AG08396 (cell line): ENCODE results near the gene TDRD7.
"Not testable (repeated sequence)": the region's sequence is repeated elsewhere in the genome, so short reads cannot be mapped to it uniquely, and the experiment has no call there.

Experiments used
- DNase-seq: peaks from one replicate; pipeline ENCODE4 v3.0.0; 2012; ENCODE audit warnings: low spot score, mixed read lengths

TDRD7 gene

GRCh38 chr9:97427885-97428284, 16.0 kb downstream of the TDRD7 start:
- DNase-seq: no peak

GRCh38 chr9:97430316-97431043, 18.6 kb downstream of the TDRD7 start:
- DNase-seq: no peak

DNA sequence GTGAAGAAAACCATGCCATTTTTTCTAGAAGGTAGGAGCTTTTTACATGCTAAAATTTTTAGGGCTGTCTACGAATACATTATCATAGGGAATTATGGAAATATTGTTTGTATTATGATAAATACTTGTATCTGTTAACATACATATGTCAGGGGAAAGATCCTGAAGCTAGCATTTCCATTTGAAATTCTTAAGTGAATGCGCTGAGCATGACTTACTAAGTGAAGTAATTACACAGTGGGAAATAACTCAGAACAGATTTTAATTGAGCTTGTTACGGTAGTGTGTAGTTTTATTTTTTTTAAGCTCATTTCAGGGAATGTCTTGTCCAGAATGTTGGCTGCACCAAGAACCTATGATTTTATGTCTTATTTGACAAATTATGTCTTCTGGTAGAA, 19.1 kb downstream of the TDRD7 start:
- DNase-seq: no peak

- no peak for DNase-seq
Measured at GRCh38 chr9:97431549-97432143, 19.8 kb downstream of the TDRD7 start.

- DNase-seq: no peak
Measured at GRCh38 chr9:97437051-97437600, 25.2 kb downstream of the TDRD7 start.

DNA sequence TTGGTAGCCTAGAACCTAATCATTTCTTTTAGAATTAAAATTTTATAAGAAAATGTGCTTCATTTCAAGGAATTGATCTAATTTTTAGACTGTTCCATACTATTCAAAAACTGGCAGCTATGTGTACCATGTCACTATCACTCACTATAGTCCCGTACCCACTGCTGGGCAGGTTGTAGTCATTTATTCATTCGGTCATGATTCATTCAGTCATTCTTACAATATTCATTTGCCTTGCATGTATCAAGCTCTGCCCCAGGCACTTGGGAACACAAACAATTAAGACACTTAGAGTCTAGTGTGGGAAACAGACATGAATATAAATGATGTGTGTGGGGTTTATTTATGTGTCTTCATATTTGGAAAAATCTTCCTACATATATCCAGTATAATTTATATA, 26.4 kb downstream of the TDRD7 start:
- no peak for DNase-seq

- no peak for DNase-seq
Measured at GRCh38 chr9:97438666-97439065, 26.8 kb downstream of the TDRD7 start.

GRCh38 chr9:97440160-97440559, 28.3 kb downstream of the TDRD7 start:
- no peak for DNase-seq

- no peak for DNase-seq
Measured at GRCh38 chr9:97441729-97442128, 29.8 kb downstream of the TDRD7 start.

GRCh38 chr9:97445119-97445701, 33.3 kb downstream of the TDRD7 start:
- no peak for DNase-seq

DNA sequence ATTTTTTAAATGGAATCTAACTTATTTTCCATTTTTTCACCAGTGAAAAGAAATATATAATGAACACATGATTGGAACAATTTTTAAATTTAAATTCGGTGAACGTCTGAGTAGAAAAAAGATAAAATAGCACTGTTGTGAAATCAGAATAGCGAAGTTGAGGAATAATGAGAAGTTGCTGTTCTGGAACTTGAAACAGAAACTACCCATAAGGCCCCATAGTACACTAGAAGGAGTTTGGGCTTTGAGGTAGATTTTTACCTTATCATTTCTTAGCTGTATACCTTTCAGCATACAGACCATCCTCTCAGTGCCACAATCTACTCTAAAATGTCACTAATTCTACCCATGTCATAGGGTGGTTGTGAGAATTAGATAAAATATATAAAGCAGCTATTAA, 35.1 kb downstream of the TDRD7 start:
- no peak for DNase-seq

DNA sequence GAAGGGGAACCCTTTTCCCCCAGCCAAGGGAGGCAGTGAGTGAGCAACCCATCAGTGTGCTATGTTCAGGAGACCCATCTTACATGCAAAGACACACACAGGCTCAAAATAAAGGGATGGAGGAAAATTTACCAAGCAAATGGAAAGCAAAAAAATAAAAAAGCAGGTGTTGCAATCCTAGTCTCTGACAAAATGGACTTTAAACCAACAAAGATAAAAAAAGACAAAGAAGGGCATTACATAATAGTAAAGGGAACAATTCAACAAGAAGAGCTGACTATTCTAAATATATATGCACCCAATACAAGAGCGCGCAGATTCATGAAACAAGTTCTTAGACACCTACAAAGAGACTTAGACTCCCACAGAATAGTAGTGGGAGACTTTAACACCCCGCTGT, 41.7 kb downstream of the TDRD7 start:
- DNase-seq: not testable (repeated sequence)

GRCh38 chr9:97456841-97457240, 44.9 kb downstream of the TDRD7 start:
- not testable (repeated sequence) for DNase-seq

DNA sequence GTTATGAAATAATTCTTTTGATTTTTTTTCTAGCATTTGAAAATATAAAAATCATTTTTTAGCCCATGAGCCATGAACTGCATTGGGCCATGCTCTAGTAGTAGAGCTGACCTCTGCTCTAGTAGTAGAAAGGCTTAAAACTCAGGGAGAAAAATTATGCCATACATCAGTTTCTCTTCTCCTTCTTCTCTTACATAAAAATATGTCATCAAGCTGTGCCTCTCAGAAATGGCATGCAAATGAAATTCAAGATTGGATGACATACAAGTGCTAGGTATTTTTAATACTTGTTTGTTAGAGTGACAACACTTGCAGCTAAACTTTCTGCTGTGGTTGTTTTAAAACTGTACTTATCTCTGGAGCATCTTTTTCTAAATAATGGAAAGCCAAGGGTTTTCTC, 47.4 kb downstream of the TDRD7 start:
- DNase-seq: no peak

DNA sequence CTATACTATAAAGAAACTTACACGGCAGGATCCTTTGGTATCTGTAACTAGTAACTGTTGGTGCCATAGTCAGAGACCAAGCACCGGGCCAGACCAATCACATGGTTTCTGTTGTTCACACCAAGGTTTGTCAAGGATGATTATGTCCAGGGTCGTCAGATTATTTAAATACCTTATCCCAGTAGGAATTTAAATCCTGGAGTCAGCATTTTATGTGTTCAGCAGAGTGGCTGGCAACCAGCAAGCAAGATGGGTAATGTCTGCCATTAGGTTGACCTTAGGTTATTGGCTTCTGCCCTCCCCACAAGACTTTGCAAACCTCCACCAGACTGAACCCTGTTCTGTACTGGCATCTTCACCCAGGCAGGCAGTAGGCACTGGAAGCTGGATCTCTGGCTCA, 50.3 kb downstream of the TDRD7 start:
- DNase-seq: no peak

GRCh38 chr9:97462914-97463313, 51.0 kb downstream of the TDRD7 start:
- no peak for DNase-seq

- DNase-seq: peak; percentile 80
Measured at GRCh38 chr9:97468658-97469448, 57.0 kb downstream of the TDRD7 start.

GRCh38 chr9:97470076-97470475, 58.2 kb downstream of the TDRD7 start:
- DNase-seq: no peak

DNA sequence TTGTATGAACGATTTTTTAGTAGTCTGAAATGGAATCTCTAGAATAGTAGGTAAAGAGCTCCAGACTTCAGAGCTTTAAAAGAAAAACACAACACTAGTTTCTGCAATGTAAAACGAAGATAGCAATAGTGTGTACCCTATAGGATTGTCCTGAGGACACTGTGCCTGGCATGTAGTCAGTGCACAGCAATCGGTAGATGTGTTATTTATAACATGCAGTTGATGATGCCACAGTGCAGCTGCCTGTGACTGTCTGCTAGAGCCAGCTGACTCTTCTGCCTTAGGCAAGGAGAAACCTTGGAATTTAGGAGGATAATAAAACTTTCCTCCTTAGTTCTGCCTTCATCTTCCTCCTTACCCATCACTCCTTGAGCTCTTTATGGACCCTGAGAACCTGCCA, 61.8 kb downstream of the TDRD7 start:
- no peak for DNase-seq

GRCh38 chr9:97474372-97474925, 62.6 kb downstream of the TDRD7 start:
- DNase-seq: peak; percentile 15

GRCh38 chr9:97475059-97475458, 63.2 kb downstream of the TDRD7 start:
- DNase-seq: peak; percentile 31

- no peak for DNase-seq
Measured at GRCh38 chr9:97478301-97478981, 66.5 kb downstream of the TDRD7 start.
